ENCODE results near the gene SLC35A4. TPM values are rescaled to one million over a fixed set of nuclear protein-coding genes. Genes with fewer than 3 reads are reported as not detected.
A peak's percentile ranks its signal among the peaks of the same experiment; 100 is the strongest.

Gene SLC35A4
- total and polyA plus RNA-seq, 2 of the 8 experiments (the other 6 are each of a cell fraction or from before 2014, with no cell fraction given), result 78.6 to 133 TPM

- no peak for FAIRE-seq
- Histone ChIP-seq H3K4me2 (ENCODE audit: insufficient read depth in 1 of 2, low read depth in 2 of 2, low read length in 2 of 2) (peak overlapping the region; percentile 66 to 82), H2BK120ac (replicated peaks; ENCODE audit: low read depth, low read length) (no peak overlapping the region), H3K27ac (ENCODE audit: low read depth, low read length) (no peak overlapping the region), H2BK15ac (ENCODE audit: low read length) (no peak overlapping the region), H2AK5ac (ENCODE audit: low read depth, low read length) (no peak overlapping the region), H2AFZ (ENCODE audit: low read length) (no peak overlapping the region), H3K14ac (ENCODE audit: insufficient read length) (no peak overlapping the region), H4K91ac (replicated peaks; ENCODE audit: insufficient read length, low read length) (no peak overlapping the region), H3K9ac (replicated peaks in 1 of 4; ENCODE audit: extremely low read depth in 1 of 4, low read depth in 3 of 4, low read length in 3 of 4) (peak overlapping the region in 1 of 4 experiments; percentile 50; a peak in 2 of 7 replicates), H4K5ac (ENCODE audit: insufficient read length, low read depth, low read length) (no peak overlapping the region), H3K23me2 (ENCODE audit: low read depth, low read length) (peaks cover 7% of the 10 kb centered on the region; the same call in 1 of the 2 replicates), H3K79me1 (ENCODE audit: low read depth, low read length) (peaks cover 5% of the 10 kb centered on the region), H3K23ac (ENCODE audit: insufficient read length) (no peak overlapping the region), H4K20me1 (replicated peaks in 1 of 2; ENCODE audit: control insufficient read depth in 1 of 2, insufficient read depth in 2 of 2, low read length in 2 of 2) (peaks cover 0 to 6% of the 10 kb centered on the region in 2 experiments), H3K56ac (replicated peaks; ENCODE audit: insufficient read length, low read depth, low read length) (no peak overlapping the region), H3K36me3 (ENCODE audit: control insufficient read depth in 2 of 4, insufficient read depth in 4 of 4, low read length in 3 of 4) (peaks cover 2 to 14% (median 8%) of the 10 kb centered on the region in 4 experiments; a peak in 6 of 8 replicates), H3K27me3 (replicated peaks in 1 of 4; ENCODE audit: control insufficient read depth in 3 of 4, extremely low read depth in 1 of 4, insufficient read depth in 3 of 4, low read length in 3 of 4) (no peaks in the 10 kb centered on the region), H3K9me3 (ENCODE audit: insufficient read depth in 2 of 2, low read depth in 1 of 2, low read length in 1 of 2) (no peaks in the 10 kb centered on the region), H2BK5ac (ENCODE audit: low read depth, low read length) (no peak overlapping the region), H3K4ac (replicated peaks; ENCODE audit: insufficient read length, low read depth, low read length) (no peak overlapping the region), H3K79me2 (ENCODE audit: control insufficient read depth in 1 of 2, insufficient read depth in 2 of 2, low read length in 2 of 2) (peaks cover 9 to 39% of the 10 kb centered on the region in 2 experiments; a peak in 3 of 4 replicates), H3K4me3 (ENCODE audit: extremely low read depth in 1 of 4, insufficient read depth in 2 of 4, low read depth in 3 of 4, low read length in 4 of 4) (peak overlapping the region; percentile 61 to 93 (median 64); a peak in 7 of 8 replicates), H3K18ac (ENCODE audit: extremely low read depth, low read length) (no peak overlapping the region), H3K4me1 (replicated peaks in 1 of 4; ENCODE audit: control insufficient read depth in 3 of 4, insufficient read depth in 4 of 4, low read length in 3 of 4) (peaks cover 0 to 6% (median 5%) of the 10 kb centered on the region in 4 experiments; a peak in 4 of 7 replicates), H4K8ac (ENCODE audit: extremely low read depth, insufficient read depth, low read length) (no peak overlapping the region), H2BK12ac (ENCODE audit: low read depth, low read length) (no peak overlapping the region), H2BK20ac (ENCODE audit: low read length) (no peak overlapping the region)
- ChIA-PET POLR2A (ENCODE audit: partially characterized antibody) (interaction anchor here (0.6 to 10.8 kb wide), 7 partner anchors 9 to 1092 kb away, joined by 3 to 191 read pairs (median 3); partner anchors contain the start of gene EIF4EBP3), CTCF (ENCODE audit: partially characterized antibody) (no interaction called here)
- DNase-seq (ENCODE audit: low read depth in 1 of 2, low spot score in 2 of 2), result no peak
- peak in 1 of 2 experiments; percentile 42; a peak in 1 of 3 replicates for TF ChIP-seq POLR2A (IDR thresholded peaks at IDR 0.05; ENCODE audit: control extremely low read depth in 1 of 2, low read depth in 2 of 2, low read length in 2 of 2)
- no peak for TF ChIP-seq GABPA (IDR thresholded peaks at IDR 0.05; ENCODE audit: borderline replicate concordance, insufficient read depth, low read length)
- TF ChIP-seq SIRT6 (IDR thresholded peaks at IDR 0.05; ENCODE audit: low read length), result no peak
- 86% methylated on average over 1 of the region's 1 CpG; no CpG with 5 or more reads in 1 of the 2 experiments for WGBS, 2 experiments (ENCODE audit: extremely low coverage in 1 of 2, insufficient coverage in 1 of 2, insufficient read length in 1 of 2, insufficient replicate concordance in 2 of 2, low coverage in 1 of 2, low lambda C conversion rate in 2 of 2, missing lambda C conversion rate in 1 of 2)
These were observed 8.8 kb upstream of the SLC35A4 start for GRCh38 chr5:140555747-140556312.
